GM21423 (cell line): ENCODE data around the gene DUS1L.
A peak's percentile ranks its signal among the peaks of the same experiment; 100 is the strongest.

Source experiments
- ATAC-seq: cut with Tn5 transposase; IDR thresholded peaks from one replicate; pipeline ENCODE4 v1.9.1; 2021; ENCODE audit warnings: mild to moderate bottlenecking, moderate library complexity; ENCODE audit not compliant: unreplicated experiment

DUS1L gene

DNA sequence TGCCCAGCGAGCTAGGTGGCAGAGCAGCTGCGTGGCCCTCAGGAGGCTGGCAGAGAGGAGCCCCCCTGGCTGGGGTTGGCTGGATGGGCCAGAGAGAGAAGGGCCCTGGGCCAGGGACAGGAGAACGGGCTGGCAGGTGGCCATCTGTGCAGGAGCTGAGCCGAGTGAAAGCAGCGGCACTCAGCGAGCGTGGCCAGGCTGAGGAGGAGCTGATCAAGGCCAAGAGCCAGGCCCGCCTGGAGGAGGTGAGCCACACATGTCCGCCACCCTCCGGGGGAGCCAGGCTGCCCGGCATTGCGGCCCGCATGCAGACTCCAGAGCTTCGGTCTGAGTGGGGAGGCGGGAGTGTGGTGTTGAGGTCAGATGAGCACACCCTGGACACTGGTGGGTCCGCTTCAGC is 36.2 kb downstream of the DUS1L start:
- ATAC-seq = no peak

- no peak for ATAC-seq
These were observed 36.6 kb downstream of the DUS1L start for GRCh38 chr17:82028966-82029365.

DNA sequence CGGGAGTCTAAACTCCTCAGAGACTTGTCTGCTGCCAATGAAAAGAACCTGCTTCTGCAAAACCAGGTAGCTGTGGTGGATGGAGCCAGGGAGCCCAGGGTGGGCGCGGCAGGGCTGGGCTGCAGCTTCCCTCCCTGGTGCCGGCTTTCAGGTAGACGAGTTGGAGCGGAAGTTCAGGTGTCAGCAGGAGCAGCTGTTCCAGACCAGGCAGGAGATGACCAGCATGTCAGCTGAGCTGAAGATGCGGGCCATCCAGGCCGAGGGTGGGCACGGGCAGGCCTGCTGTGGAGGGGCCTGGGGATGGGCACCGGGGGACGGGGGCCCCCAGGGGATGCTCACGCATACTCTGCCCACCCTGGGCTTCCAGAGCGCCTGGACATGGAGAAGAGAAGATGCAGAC is 37.4 kb downstream of the DUS1L start:
- no peak for ATAC-seq

- ATAC-seq = no peak
These were observed 40.0 kb downstream of the DUS1L start for GRCh38 chr17:82025401-82026107.

- no peak for ATAC-seq
These were observed 40.7 kb downstream of the DUS1L start for GRCh38 chr17:82024859-82025258.

DNA sequence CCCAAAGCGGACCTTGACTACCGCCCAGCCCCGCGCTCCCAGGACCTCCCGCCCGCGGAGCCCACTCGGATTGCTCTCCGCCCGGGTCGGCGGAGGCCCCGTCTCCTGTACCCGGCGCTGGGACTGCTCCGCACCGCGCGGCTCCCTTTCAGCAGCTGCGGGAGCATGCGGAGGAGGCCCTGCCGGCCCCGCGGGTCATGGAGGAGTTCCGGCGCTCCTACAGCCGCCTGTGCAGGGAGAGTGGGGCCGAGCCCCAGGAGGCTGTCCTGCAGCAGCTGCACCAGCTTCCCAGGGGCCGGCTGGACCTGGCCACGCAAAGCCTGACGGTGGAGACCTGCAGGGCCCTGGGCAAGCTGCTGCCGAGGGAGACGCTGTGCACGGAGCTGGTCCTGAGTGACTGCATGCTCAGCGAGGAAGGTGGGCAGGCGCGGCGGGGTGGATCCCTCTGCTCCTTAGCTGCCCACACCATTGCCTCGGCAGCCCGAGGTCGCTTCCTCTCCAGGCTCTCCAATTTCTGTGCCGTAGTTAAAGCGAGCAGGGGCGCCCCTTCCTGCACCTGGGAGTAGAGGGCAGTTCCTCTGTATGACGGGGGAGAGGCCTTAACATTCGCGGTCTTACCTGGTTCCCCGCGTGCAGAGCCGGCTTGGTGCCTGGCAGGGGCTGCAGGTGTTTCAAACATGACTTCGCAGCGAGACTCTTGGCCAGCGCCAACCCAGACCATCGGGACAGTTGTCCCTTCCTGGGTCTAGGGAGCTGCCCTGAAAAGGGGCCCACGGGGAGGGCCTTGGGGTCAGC is 42.0 kb downstream of the DUS1L start:
- ATAC-seq = peak; percentile 4

GRCh38 chr17:82022981-82023446 is 42.6 kb downstream of the DUS1L start, which contains the start of gene LRRC45:
Gene LRRC45, plus strand, starts transcription at chr17:82023305. Its CDS starts 339 bp downstream, at chr17:82023644.
- peak; percentile 85 for ATAC-seq

- no peak for ATAC-seq
These were observed 43.2 kb downstream of the DUS1L start, which contains the start of gene CENPX for GRCh38 chr17:82022310-82022980. Gene CENPX, minus strand, starts transcription at chr17:82022878. Its CDS starts 17 bp downstream, at chr17:82022861.

- no peak for ATAC-seq
These were observed 43.7 kb downstream of the DUS1L start for GRCh38 chr17:82021900-82022309.

DNA sequence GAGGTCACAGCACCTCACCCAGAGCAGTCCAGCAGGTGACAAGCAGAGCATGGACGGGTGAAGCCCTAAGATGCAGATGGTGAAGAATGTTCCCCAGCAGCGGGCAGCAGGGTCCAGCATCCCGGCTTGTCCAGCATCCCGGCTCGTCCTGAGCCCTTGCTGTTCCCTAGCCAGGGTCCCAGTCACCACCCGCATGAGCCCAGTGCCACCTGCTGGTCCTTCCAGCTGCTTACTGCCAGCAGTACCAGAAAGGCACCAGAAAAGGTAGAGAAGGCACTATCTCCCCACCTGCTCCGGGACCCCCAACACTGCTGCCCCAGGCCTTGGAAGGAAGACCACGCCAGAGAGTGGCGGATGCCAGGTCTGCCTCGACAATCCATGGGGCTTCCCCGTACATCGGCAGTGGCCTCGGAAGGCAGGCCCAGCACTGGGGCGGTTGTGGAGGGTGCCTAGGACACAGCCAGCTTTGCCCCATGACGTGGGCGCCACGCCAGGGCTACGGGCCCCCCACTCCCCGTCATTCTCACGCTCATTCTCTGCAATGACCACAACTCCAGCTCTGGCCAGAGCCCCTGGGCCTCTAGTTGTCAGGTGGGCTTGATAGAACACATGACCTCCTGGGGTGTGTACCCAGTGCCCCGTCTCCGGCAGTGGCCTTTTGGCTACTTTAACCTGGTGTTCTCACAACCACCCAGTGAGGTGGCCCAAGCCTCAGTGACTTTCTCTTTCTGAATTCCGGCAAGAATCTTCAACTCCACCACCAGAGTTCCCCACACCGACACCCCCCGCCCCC is 44.3 kb downstream of the DUS1L start:
- ATAC-seq = no peak

DNA sequence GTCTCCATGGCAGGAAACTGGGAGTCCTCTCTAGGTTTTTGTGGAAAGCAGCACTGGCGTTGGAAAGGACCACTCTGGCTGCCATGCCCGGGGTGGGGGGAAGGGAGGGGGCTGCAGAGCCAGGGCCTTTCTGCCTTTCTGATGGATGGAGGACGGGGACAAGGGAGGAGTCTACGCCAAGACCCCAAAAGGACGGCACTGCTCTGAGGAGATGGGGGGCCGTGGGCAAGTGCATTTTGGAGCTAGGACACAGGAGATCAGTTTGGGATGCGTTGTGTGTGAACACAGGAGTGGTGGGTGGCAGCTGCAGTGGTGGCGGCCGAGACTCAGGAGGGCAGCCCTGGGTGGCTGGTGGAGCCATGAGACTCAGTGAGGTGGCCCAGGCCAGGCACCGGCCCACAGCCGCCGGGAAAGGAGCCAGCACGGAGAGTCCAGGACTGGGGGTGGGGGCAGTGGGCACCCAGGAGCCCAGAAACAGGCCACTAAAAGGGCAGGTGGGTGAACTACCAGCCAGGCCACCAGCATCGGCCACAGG is 45.0 kb downstream of the DUS1L start:
- no peak for ATAC-seq

GRCh38 chr17:82019690-82020571 is 45.7 kb downstream of the DUS1L start:
- ATAC-seq = no peak

DNA sequence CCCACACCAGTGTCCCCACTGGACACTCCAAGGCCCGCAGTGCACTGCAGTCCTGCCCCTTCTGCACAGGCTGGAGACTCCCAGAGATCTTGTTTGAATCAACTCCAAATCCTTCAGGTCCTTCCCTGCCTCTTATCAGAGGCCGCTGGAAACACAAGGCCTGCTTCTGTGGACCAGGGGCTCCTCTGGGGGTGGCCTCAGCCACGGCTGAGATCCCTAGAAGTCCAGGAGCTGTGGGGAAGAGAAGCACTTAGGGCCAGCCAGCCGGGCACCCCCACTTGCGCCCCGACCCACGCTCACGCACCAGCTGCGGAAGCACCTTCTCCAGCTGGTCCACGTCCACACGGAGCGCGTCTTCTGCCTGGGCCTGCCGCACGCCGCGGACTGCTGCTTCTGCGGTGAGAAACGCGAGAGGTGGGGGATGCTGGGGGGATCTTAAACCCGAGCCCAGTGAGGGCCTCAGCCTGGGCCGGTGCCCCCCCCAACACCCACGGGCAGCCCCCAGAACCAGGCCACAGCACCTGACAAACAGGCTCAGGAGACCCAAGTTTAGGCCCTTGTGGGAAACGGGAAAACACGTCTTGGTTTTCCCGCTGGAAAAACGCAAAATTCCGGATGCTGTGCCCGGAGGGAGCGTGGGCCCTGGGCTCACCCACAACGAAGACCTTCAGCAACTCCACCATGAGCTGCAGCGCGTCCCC is 46.5 kb downstream of the DUS1L start:
- ATAC-seq = no peak

GRCh38 chr17:82018152-82018988 is 47.2 kb downstream of the DUS1L start:
- ATAC-seq = no peak

- ATAC-seq = no peak
These were observed 47.9 kb downstream of the DUS1L start for GRCh38 chr17:82017612-82018151.

GRCh38 chr17:82016875-82017459 is 48.6 kb downstream of the DUS1L start:
- no peak for ATAC-seq
